OCI-LY1 (cell line): Measurements from ENCODE around the gene TMEM92.
A peak's percentile ranks its signal among the peaks of the same experiment; 100 is the strongest.
"Not testable (repeated sequence)": the region's sequence is repeated elsewhere in the genome, so short reads cannot be mapped to it uniquely, and the experiment has no call there.

Experiments
- H2AFZ ChIP-seq: fragments of 200-600 bp; sonication (generic), shearing (Covaris generic); 2 replicates; pipeline ENCODE4 v1.6.0; 2014; ENCODE audit warnings: antibody characterized with exemption, mild to moderate bottlenecking, low read length
- H3F3A ChIP-seq: fragments of 200-600 bp; sonication (generic), shearing (Covaris generic); 2 replicates; pipeline ENCODE4 v1.6.0; 2014; ENCODE audit warnings: mild to moderate bottlenecking, antibody characterized with exemption, low read length, moderate library complexity; ENCODE audit not compliant: insufficient read depth
- H3K27ac ChIP-seq: fragments of 200-600 bp; sonication (generic); 2 replicates; pipeline ENCODE4 v1.5.1; 2014; ENCODE audit warnings: low read length, mixed run types, mild to moderate bottlenecking, low read depth; ENCODE audit not compliant: poor library complexity, severe bottlenecking
- H3K27me3 ChIP-seq: fragments of 200-600 bp; sonication (generic); 2 replicates; pipeline ENCODE4 v1.6.0; 2014; ENCODE audit warnings: antibody characterized with exemption, mild to moderate bottlenecking, low read length, moderate library complexity; ENCODE audit not compliant: insufficient read depth
- H3K36me3 ChIP-seq: fragments of 200-600 bp; sonication (generic); 2 replicates; pipeline ENCODE4 v1.6.1; 2014; ENCODE audit warnings: mild to moderate bottlenecking, antibody characterized with exemption, low read length, moderate library complexity, mixed read lengths; ENCODE audit not compliant: insufficient read depth
- H3K4me1 ChIP-seq: fragments of 200-600 bp; sonication (generic); 2 replicates; pipeline ENCODE4 v1.5.1; 2014; ENCODE audit warnings: mild to moderate bottlenecking, low read length, moderate library complexity; ENCODE audit not compliant: insufficient read depth, severe bottlenecking
- H3K4me2 ChIP-seq: fragments of 200-600 bp; sonication (generic), shearing (Covaris generic); 2 replicates; pipeline ENCODE4 v1.6.1; 2014; ENCODE audit warnings: low read length
- H3K4me3 ChIP-seq: fragments of 200-600 bp; sonication (generic); 2 replicates; pipeline ENCODE4 v1.5.1; 2014; ENCODE audit warnings: low read length, low read depth, mild to moderate bottlenecking, mixed read lengths; ENCODE audit not compliant: poor library complexity, severe bottlenecking
- H3K79me2 ChIP-seq: fragments of 200-600 bp; shearing (Covaris generic); 2 replicates; pipeline ENCODE4 v1.6.1; 2016; ENCODE audit warnings: mixed run types, low read length, mixed read lengths; ENCODE audit not compliant: insufficient read depth
- H3K9ac ChIP-seq: fragments of 200-600 bp; sonication (generic), shearing (Covaris generic); 2 replicates; pipeline ENCODE4 v1.6.1; 2014; ENCODE audit warnings: mild to moderate bottlenecking, low read length, mixed read lengths
- H3K9me2 ChIP-seq: fragments of 200-600 bp; sonication (generic), shearing (Covaris generic); 2 replicates; pipeline ENCODE4 v1.6.1; 2014; ENCODE audit warnings: low read depth, mild to moderate bottlenecking, low read length, mixed read lengths
- H3K9me3 ChIP-seq: fragments of 200-600 bp; shearing (Covaris generic); 2 replicates; pipeline ENCODE4 v1.6.1; 2014; ENCODE audit warnings: low read length, mixed read lengths
- H4K20me1 ChIP-seq: fragments of 200-600 bp; sonication (generic), shearing (Covaris generic); 2 replicates; pipeline ENCODE4 v1.6.0; 2016; ENCODE audit warnings: mild to moderate bottlenecking, low read length; ENCODE audit not compliant: insufficient read depth
- CTCF ChIP-seq: fragments of 200-600 bp; sonication (generic), shearing (Covaris generic); IDR thresholded peaks from 2 replicates; pipeline ENCODE4 v1.5.1; 2017; ENCODE audit warnings: mild to moderate bottlenecking, antibody characterized with exemption, low read length, moderate library complexity, mixed read lengths
- EZH2 ChIP-seq: fragments of 200-600 bp; sonication (generic), shearing (Covaris generic); IDR thresholded peaks from 2 replicates; pipeline ENCODE4 v1.8.0; 2017; ENCODE audit warnings: borderline replicate concordance, mixed run types, mild to moderate bottlenecking, antibody characterized with exemption, low read length, moderate library complexity, mixed read lengths

The TMEM92 gene

DNA sequence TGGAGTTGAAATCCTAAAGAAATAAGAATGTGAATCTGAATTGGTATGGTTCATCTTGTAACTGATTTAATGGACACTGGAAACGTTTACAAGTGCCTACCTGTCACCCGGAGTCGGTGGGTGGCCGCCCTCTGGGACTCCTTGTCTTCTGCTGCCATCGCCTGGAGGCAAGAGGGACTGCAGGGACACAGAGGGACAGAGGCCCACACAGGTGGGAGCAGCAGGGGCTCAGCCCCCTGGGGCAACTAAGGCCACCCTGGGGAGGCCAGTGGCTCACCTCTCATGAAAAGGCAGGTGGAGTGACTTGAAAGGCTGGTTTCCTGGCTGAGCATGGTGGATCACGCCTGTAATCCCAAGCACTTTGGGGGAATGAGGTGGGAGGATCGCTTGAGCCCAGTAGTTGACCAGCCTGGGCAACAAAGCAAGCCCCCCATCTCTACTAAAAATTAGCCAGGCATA, 23.2 kb downstream of the TMEM92 start:
- Histone ChIP-seq H3K9me3 (no peaks in the 10 kb centered on the region), H3K4me3 (no peak overlapping the region), H3F3A (no peaks in the 10 kb centered on the region), H3K9me2 (no peaks in the 10 kb centered on the region), H3K79me2 (no peaks in the 10 kb centered on the region), H3K4me2 (no peak overlapping the region), H3K36me3 (no peaks in the 10 kb centered on the region), H3K9ac (no peak overlapping the region), H3K4me1 (no peaks in the 10 kb centered on the region), H3K27ac (no peak overlapping the region), H2AFZ (no peak overlapping the region), H3K27me3 (no peaks in the 10 kb centered on the region), H4K20me1 (no peaks in the 10 kb centered on the region)
- TF ChIP-seq CTCF (peak; percentile 80), EZH2 (no peak)

DNA sequence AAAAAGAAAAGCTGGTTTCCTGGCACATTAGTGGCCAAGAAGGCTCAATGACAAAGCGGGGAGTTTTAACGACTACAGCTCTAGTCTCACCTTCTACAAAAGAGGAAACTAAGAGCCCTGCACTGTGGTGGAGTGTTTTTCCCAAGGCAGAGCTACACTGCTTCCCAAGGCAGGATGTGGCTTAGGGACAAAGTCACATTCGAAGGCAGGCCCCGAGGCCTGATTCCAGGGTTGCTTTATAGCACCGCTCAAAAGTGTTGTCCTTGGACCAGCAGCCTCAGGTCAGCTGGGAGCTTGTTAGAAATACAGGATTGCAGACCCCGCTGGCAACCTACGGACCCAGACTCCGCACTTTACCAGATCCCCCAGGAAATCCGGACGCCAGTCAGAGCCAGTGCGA, 23.8 kb downstream of the TMEM92 start:
- no peaks in the 10 kb centered on the region for H3K79me2 ChIP-seq
- no peak overlapping the region for H2AFZ ChIP-seq
- H4K20me1 ChIP-seq: no peaks in the 10 kb centered on the region
- no peaks in the 10 kb centered on the region for H3K4me1 ChIP-seq
- no peak overlapping the region for H3K4me2 ChIP-seq
- H3K9me3 ChIP-seq: no peaks in the 10 kb centered on the region
- H3K27ac ChIP-seq: no peak overlapping the region
- no peaks in the 10 kb centered on the region for H3K36me3 ChIP-seq
- no peak overlapping the region for H3K4me3 ChIP-seq
- no peaks in the 10 kb centered on the region for H3F3A ChIP-seq
- no peaks in the 10 kb centered on the region for H3K27me3 ChIP-seq
- TF ChIP-seq EZH2 (no peak), CTCF (no peak)
- no peaks in the 10 kb centered on the region for H3K9me2 ChIP-seq
- H3K9ac ChIP-seq: no peak overlapping the region

DNA sequence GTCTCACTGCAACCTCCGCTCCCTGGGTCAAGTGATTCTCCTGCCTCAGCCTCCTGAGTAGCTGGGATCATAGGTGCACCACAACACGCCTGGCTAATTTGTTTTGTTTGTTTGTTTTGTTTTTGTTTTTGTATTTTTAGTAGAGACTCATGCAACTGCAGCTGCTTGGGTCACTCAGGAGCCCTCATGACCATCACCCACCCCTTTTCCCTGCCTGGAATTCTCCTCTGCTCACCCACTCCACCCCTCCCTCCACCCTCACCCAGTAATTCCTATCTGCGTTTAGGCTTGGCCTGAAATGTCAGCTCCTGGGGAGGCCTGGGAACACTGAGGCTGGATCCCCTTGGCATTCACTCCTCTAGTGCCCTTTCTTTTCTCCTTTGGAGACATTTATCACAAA, 25.5 kb downstream of the TMEM92 start:
- H4K20me1 ChIP-seq: no peaks in the 10 kb centered on the region
- H3F3A ChIP-seq: no peaks in the 10 kb centered on the region
- TF ChIP-seq EZH2: no peak
- TF ChIP-seq CTCF: no peak
- H3K4me3 ChIP-seq: no peak overlapping the region
- no peaks in the 10 kb centered on the region for H3K27me3 ChIP-seq
- H3K4me2 ChIP-seq: no peak overlapping the region
- H3K36me3 ChIP-seq: no peaks in the 10 kb centered on the region
- H3K9ac ChIP-seq: no peak overlapping the region
- no peak overlapping the region for H2AFZ ChIP-seq
- H3K9me3 ChIP-seq: no peaks in the 10 kb centered on the region
- no peaks in the 10 kb centered on the region for H3K79me2 ChIP-seq
- no peaks in the 10 kb centered on the region for H3K9me2 ChIP-seq
- H3K27ac ChIP-seq: no peak overlapping the region
- H3K4me1 ChIP-seq: no peaks in the 10 kb centered on the region

DNA sequence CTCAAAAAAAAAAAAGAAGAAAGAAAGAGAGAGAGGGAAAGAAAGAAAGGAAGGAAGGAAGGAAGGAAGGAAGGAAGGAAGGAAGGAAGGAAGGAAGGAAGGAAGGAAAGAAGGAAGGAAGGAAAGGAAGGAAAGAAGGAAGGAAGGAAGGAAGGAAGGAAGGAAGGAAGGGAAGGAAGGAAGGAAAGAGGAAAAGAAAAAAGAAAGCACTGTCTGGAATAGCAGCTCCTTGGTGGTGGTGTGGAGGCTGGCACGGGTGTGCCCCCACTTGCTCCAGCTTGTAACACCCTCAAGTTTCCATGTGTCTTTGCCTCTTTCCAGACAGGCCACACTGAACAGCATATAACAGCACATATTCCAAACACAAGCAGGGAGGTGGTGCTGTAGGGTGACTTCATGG, 26.6 kb downstream of the TMEM92 start:
- H3K4me2 ChIP-seq: not testable (repeated sequence)

More for the DNA sequence above, 26.6 kb downstream of the TMEM92 start:
- not testable (repeated sequence) for H3K36me3 ChIP-seq, H3K27me3 ChIP-seq, H4K20me1 ChIP-seq, H3K4me1 ChIP-seq, H3K4me3 ChIP-seq, H3K27ac ChIP-seq, H2AFZ ChIP-seq, H3F3A ChIP-seq, H3K9me2 ChIP-seq, H3K9me3 ChIP-seq, H3K79me2 ChIP-seq, H3K9ac ChIP-seq
